ENCODE measurements around the gene TCTN1.

GRCh38 chr12:110686294-110686903, 72.5 kb downstream of the TCTN1 start:
- TF ChIP-seq CTCF (IDR thresholded peaks at IDR 0.05) (no peak), POLR2A (IDR thresholded peaks at IDR 0.05) (no peak)

All from thyroid gland (tissue), 4 donors.